Measurements from ENCODE around the gene MRPS15.

DNA sequence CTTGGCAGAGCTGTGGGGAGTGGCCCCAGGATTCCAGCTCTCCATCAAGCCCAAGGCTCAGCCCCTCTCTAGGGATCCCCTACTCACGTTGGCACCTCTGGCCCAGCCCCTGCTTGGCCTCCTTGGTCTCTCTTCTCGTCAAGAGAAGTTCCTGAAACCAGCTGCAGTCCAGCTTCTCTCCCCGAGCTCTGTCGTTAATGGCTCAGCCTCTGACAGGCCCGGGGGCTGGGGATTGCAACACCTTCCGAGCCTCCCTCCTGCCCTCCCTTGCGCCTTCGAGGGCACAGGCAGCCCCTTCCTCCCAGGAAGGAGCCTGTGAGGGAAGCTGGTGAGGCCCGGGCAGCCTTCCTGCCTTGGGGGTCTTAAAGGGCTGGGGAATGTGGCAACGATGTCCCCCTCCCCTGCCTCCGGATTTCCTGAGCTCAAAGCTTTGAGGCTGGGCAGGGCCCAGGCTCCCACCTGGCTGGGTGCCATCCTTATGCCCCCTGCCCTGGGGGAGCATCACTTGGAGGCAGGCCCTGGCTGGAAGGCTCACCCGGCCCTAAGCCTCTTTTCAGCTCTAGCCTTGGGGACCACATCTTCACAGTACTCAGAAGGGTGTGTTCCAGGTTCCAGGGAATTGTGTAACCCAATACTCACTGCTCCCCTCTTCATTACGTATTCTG, 18.7 kb upstream of the MRPS15 start, which contains the start of gene CSF3R:
- TF ChIP-seq, protein P1, sequence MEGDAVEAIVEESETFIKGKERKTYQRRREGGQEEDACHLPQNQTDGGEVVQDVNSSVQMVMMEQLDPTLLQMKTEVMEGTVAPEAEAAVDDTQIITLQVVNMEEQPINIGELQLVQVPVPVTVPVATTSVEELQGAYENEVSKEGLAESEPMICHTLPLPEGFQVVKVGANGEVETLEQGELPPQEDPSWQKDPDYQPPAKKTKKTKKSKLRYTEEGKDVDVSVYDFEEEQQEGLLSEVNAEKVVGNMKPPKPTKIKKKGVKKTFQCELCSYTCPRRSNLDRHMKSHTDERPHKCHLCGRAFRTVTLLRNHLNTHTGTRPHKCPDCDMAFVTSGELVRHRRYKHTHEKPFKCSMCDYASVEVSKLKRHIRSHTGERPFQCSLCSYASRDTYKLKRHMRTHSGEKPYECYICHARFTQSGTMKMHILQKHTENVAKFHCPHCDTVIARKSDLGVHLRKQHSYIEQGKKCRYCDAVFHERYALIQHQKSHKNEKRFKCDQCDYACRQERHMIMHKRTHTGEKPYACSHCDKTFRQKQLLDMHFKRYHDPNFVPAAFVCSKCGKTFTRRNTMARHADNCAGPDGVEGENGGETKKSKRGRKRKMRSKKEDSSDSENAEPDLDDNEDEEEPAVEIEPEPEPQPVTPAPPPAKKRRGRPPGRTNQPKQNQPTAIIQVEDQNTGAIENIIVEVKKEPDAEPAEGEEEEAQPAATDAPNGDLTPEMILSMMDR (IDR thresholded peaks at IDR 0.05; ENCODE audit: insufficient read depth, low read depth, low read length), result no peak
- no peak for TF ChIP-seq EZH2 (IDR thresholded peaks at IDR 0.05; ENCODE audit: insufficient read depth, low read length)
